ENCODE data around the gene RASAL3.

- no peak for TF ChIP-seq CTCF (IDR thresholded peaks at IDR 0.05)
- no peak for TF ChIP-seq POLR2A (IDR thresholded peaks at IDR 0.05)
These were observed 43.0 kb upstream of the RASAL3 start for GRCh38 chr19:15507068-15508034.
